Activated CD4-positive, CD25-positive, alpha-beta regulatory T cell treated with anti-CD3 and anti-CD28 coated beads, Interleukin-2, amount 50 U/mL, for 24 hours (primary cell): Measurements from ENCODE around the gene HSFX3.
A peak's percentile ranks its signal among the peaks of the same experiment; 100 is the strongest.
"Not testable (repeated sequence)": the region's sequence is repeated elsewhere in the genome, so short reads cannot be mapped to it uniquely, and the experiment has no call there.

ENCODE experiments used
- ATAC-seq, 2 donors: fragments of 150-1000 bp; cut with Tn5 transposase; one replicate each; pipeline ENCODE4 v1.10.0; 2021; ENCODE audit warnings: mild to moderate bottlenecking in 1 of 2, moderate library complexity in 1 of 2

HSFX3 gene

DNA sequence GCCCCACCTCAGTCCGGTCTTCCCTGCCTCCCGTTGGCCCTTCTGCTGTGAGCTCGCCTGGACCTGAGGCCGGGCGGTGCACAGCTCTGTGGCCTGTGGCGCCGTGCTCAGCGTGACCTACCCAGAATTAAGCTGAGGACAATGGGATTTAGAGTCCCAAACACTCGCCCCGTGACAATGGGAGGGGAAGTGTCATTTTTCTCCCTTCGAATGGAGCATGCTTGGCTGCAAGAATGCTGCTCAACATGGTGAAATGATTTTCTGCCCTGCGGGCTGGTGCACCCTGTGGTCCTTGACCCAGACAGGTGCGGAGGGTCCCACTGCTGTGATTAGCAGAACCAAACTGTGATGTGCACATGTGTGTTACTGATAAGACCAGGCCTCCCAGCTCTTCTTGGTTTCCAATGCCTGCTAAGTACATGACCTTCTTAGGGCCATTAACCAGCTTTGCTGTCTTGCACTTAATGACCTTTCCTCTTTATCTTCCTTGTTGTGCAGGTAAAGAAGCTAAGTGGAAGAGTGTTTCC is 8.1 kb downstream of the HSFX3 start:
- ATAC-seq, result no peak

DNA sequence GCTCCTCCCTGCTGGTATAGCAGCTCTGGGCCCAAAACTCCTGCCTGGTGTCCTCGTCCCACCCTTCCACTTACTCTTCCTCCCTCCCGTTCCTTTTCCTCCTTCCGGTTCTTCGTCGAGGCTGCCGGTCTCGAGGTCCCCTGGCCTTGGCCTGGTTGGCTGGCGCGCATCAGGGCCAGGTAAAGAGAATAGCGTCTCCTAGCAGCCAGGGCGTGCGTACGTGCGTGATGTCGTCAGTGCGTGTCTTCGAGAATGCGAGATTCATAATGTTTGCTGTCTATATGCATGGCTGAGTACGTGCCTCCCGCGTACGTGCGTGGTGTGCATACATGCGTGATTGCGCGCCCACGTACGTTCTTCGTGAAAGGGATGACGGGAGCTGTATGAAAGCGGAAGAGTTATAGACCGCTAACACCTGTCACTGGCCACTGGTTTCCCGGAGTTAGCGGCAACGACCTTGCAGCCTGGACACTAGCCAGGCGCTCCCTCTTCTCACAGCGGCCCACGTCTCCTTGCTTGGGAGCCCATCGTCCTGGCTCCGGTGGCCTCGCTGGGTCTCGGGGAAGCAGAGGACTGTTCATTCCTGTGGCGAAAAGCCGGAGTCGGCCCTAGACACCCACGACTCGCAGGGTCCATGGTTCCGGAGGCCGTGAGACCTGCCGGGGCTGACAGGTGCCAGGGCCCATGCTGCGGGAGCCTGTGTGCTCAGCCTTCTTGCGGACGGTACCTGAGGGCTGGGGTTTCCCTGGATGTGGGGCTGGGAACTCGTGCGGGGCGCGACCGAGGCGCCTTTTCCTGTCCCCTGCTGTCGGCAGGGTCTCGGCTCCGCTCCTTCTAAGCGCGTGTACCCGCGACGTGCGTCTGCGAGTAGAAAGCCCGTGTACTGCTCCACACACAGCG is 8.9 kb downstream of the HSFX3 start, which contains the start of gene EOLA1:
TSS of gene EOLA1 (plus strand) at position 392 of the 900 bp plus-strand sequence. CDS start 4,619 bp downstream, outside the sequence.
- peak; percentile 86 to 88 for ATAC-seq

DNA sequence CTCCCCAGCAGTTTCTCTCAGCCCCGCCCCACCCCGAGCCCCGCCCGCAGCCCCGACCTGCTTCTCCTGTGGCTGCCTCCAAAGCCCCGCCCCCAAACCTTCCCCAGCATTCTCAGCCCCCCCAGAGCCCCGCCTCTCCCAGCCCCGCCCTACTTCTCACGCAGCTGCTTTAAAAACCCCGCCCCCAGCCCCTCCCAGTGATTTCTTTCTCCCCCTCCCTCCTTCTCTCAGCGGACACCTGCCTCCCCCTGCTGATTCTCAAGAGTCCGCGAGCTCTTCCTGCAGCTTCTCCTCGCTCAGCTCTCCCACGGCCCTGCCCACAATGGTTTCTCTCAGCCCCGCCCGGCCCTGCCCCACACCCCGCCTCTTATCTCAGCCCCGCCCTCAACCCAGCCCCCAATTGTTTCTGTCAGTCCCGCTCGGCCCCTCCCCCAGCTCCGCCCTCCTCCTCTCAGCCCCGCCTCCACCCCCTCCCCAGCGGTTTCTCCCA is 9.5 kb downstream of the HSFX3 start:
- ATAC-seq, result peak; percentile 43 to 44

DNA sequence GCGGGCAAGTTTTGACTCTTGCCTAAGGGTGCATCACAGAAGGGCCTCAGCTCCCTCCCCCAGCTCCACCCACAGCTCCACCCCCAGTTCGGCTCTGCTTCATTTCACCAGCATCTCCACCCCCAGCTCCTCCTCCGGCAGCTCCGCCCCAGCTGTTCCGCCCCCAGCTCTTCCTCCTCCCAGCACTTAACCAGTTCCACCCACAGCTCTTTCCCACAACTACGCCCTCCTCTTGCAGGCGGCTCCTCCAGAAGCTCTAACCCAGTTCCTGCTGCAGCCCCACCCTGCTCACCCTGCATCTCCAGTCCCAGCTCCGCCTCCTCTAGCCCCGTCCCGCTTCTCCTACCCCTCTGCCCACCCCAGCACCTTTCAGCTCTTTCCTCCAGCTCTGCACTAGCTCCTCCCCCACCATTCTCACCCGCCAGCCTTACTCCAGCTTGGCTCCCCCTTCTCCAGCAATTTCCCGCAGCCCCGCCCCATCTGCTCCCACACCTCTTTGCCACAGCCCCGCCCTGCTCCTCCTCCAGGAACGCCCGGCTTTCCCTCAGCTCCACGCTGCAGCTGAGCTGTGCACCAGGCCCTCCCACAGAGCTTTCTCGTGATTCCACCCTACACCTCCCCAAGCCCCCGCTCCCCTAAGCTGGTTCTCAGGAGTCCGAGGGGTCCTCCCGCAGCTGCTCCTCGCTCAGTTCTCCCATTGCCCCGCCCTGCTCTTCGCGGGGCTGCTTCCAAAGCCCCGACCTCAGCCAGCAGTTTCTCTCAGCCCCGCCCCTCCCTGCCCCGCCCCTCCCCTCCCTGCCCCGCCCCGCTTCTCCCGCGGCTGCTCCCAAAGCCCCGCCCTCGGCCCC is 10.2 kb downstream of the HSFX3 start:
- ATAC-seq, result peak; percentile 44 to 55

DNA sequence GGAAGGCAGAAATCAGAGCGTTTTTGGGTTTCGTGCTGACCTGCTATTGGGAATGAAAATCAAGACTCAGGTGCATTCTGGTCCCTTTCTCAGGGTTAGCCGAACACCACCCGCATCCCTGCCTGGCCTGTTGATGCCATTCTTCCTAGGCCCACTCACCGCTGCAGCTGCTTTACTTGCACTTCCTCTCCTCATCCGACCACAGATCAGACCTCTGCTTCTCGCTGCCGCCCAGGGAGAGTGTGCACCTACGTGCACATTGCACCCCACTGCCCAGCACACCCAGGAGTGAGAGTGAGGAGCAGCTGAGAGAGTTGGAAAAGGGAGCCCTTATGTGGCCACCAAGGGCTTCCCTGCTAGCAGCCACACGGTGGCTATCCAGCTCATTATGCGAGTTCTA is 12.2 kb downstream of the HSFX3 start:
- not testable (repeated sequence) for ATAC-seq

DNA sequence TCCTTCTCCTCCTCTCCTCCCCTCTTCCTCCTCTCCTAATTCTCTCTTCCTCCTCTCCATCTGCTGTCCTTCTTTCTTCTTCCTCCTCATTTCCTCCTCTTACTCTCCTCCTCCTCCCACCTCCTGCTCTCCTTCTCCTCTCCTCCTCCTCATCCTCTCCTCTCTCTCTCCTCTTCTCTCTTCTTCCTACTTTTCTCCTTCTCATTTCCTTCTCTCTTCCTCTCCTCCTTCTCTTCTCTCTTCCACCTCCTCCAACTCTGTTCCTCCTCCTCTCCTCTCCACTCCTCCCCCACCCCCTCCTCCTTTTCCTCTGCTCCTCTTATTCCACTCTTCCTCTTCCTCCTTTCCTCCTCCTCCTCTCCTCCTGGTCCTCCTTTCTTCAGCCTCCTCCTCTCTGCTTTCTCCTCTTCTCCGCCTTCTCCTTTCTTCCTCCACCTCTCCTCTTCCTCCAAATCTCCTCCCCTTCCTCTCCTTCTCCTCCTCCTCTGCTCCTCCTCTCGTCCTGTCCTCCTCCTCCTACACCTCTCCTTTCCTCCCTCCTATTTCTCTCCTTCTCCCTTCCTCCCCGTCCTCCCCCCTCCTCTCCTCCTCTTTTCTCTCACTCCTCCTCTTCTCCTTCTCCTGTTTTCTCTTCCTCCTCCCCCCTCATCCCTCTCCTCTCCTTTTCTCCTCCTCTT is 14.7 kb downstream of the HSFX3 start:
- not testable (repeated sequence) for ATAC-seq

DNA sequence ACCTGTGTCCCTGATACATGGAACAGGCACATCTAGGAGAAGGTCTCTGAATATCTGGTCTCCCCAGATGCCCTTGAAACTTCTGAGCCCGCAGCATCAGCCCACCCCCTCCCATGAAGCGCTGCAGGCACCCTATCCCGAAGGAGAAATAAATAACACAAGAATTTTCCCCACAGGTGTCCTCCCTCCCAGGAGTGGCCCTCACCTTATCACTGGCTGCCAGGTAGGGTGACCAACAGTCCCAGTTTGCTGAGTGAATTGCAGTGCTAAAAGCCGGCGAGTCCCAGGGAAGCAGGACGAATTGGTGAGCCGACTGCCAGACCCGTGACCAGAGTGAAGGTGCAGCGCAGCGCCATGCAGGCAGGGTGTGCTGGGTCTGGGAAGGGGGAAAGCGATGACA is 15.7 kb downstream of the HSFX3 start:
- ATAC-seq, result not testable (repeated sequence)

DNA sequence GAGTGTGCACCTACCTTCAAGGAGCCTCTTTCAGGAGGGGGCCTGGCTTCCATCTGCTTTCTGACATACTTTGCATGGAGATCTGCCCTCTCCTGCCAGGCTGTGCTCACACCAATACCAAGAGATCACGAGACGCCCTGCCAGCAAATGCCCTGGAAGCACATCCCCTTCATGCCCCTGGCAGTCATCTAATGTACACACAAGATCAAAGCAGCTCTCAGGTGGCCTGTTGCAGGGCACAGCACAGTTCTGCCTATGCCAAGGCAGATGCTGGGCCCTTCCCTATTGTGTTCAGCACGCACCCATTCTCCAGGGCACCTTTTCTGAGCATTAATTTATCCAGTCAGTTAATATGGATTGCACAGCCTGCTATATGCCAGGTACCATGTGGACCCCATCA is 16.9 kb downstream of the HSFX3 start:
- ATAC-seq, result not testable (repeated sequence)

DNA sequence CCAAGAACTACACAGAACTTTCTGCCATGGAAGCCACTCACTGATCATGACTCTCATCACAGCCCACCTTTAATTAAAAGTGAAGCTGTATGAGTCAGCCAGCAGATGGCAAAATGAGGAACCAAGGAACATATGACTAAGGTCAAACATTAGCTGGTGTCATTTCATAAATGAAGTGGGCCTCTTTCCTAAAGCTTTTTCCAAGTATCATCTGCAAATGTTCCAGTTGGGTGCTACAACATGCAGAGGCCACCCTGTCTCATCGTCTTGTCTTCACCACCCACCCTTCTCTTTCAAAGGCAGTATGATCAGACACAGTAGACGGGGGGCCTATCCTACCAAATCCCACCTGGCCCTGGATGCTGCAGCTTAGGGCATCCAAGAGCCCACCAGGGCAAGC is 18.1 kb downstream of the HSFX3 start:
- peak; percentile 72 to 83 for ATAC-seq

DNA sequence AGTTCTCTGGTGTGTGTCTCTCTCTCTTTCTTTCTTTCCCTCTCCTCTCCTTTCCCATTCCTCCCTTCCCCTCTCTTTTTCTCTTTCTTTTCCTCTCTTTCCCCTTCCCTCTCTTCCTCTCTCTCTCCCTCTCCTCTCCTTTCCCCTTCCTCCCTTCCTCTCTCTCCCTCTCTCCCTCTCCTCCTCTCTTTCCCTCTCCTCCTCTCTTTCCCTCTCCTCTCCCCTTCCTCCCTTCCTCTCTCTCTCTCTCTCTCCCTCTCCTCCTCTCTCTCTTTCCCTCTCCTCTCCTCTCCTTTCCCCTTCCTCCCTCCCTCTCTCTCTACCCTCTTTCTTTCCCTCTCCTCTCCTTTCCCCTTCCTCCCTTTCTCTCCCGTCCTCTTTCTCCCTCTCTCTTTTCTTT is 21.3 kb downstream of the HSFX3 start:
- ATAC-seq, result no peak

DNA sequence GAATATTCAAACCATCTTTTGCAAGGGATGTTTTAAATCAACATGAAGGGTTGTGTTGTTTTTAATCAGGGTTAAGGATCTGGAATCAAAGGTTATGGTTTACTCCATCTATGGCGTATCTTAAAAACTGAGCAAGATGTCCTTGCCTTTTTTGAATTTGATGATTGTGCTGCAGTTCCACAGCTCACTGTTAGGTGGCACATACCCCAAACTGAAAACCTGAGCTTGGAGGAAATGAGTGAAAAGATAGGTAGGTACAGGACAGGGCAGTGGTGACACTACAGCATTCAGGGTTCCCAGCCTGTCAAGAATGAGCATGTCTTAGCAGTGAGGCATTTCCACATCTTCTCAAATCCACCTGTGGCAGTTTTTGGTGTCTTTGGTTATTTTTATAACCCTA is 22.0 kb downstream of the HSFX3 start:
- peak in 1 of 2 donors; percentile 37 for ATAC-seq

DNA sequence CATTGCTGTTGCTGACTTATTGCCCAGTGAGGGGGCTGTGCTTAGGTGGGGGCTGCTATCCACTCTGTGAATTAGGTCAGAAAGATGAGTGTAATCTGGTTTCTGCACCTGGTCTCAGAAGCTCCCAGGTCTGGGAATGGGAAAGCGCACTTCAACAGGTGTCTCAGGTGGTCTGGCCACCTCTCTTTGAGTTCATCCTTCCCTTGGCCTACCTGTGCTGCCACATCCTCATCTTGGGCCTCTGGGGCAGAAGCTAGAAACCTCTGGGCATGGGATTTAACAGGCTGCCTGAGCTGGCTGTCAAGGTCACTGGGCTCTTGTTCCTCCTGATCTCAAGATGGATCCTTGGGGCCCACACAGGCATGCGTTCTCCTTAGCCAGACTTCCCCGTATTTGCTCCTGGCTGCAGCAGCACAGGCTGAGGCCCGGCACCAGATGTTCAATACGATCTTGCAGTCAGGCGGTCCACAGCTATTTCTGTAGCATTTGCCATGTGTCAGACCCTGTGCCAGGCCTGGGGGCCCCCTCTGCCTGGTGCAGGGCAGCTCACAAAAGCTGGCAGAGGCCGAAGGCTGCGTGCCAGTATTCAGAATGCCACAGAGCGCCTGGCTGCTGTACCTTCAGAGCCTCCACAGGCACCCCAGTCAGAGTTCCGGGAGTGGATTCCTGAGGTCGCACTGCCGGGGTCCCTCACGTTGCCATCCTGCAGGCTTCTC is 23.2 kb downstream of the HSFX3 start:
- ATAC-seq, result not testable (repeated sequence)

DNA sequence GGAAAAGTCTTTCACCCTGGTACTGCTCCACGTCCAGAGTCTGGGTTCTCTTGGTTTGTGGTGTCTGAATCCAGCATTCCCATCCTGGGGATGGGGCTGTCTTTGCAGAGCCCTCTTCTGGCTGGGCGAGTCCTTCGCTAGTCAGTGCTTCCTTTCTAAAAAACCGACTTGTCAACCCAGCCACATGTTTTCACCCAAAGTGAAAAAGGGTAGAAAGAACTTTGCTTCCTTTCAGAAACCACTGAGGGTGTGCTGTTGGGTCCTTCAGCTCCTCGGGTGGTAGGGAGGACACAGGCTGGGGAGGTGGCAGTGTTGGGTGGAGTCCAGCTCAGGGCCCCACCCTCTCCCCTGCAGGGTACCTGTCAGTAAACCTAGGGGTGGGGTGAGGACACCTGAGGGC is 23.8 kb downstream of the HSFX3 start:
- ATAC-seq, result peak; percentile 18 to 23

DNA sequence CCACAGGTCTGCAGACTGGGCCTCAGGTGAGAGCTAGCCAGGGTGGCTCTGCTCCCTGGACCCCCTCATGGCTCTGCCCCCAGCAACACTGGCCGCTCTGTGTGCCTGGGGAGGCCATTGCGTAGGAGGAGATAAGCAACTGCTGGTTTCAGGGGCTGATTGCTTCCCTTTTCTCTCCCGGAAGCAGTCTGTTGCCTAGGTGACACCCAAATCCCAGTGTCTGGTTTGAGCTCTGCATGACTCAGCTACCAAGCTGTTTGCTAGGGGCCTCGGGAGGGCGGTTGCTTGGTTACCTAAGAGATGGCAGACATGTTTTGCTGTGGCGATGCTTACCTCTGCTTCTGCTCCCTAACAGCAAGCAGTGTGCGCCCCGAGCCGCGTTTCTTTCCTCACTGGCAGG is 24.3 kb downstream of the HSFX3 start:
- peak; percentile 94 for ATAC-seq

DNA sequence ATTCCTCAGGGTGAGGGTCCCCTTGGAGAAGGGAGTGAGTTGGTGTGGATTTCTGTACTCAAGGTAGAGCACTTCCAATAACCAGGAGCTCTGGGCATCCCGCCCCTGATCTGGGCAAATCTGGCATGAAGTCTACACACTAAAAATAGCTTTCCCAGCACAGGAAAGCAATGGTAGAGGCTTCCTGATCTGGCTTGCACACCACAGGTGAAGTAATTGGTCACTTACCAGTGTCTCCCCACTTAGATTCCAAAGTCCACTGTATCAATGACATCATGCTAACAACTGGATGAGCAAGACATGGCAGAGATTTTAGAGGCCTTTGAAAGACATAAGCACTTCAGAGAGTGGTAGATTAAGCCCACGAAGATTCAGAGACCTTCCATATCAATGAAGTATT is 26.8 kb downstream of the HSFX3 start:
- ATAC-seq, result no peak

DNA sequence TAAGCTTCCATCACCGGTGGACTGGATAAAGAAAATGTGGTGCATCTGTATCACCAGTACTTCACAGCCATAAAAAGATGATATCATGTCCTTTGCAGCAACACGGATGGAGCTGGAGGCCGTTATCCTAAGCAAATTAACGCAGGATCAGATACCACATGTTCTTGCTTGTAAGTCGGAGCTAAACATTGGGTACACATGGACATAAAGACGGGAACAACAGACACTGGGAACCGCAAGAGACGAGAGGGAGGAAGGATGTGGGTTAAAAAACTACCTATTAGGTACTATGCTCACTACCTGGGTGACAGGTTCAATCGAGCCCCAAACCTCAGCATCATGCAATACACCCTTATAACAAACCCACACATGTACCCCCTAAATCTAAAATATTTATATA is 28.3 kb downstream of the HSFX3 start:
- no peak for ATAC-seq

DNA sequence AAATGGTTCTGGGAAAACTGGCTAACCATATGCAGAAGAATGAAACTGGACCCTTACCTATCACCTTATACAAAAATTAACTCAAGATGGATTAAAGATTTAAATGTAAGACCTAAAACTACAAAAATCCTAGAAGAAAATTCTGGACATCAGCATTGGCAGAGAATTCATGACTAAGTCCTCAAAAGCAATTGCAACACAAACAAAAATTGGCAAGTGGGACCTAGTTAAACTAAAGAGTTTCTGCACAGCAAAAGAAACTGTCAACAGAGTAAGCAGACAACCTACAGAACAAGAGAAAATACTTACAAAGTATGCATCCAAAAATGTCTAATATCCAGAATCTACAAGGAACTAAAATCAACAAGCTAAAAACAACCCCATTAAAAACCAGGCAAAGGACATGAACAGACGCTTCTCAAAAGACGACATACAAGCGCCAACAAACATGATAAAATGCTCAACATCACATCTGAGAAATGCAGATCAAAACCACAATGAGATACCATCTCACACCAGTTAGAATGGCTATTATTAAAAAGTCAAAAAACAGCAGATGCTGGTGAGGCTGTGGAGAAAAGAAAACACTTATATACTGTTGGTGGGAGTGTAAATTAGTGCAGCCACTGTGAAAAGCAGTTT is 29.0 kb downstream of the HSFX3 start:
- not testable (repeated sequence) for ATAC-seq

DNA sequence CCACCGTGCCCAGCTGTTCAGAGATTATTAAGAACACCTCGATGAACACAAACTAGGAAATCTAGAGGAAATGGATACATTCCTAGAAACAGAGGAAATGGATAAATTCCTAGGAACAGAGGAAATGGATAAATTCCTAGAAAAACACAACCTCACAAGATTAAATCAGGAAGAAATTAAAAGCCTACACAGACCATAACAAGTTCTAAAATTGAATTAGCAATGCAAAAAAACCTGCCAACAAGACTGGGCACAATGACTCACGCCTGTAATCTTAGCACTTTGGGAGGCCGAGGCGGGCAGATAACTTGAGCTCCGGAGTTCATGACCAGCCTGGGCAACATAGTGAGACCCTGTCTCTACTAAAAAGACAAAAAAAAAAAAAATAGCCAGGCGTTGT is 31.5 kb downstream of the HSFX3 start:
- ATAC-seq, result no peak

DNA sequence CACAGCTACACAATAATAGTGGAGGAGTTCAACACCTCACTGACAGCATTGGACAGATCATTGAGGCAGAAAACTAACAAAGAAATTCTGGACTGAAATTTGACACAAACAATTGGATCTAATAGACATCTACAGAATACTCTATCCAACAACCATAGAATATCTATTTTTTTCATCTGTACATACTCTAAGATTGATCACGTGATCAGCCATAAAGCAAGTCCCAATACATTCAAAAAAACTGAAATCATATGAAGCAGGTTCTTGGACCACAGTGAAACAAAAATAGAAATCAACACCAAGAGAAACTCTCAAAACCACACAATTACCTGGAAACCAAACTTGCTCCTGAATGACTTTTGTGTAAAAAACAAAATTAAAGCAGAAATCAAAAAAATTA is 32.4 kb downstream of the HSFX3 start:
- ATAC-seq, result no peak

DNA sequence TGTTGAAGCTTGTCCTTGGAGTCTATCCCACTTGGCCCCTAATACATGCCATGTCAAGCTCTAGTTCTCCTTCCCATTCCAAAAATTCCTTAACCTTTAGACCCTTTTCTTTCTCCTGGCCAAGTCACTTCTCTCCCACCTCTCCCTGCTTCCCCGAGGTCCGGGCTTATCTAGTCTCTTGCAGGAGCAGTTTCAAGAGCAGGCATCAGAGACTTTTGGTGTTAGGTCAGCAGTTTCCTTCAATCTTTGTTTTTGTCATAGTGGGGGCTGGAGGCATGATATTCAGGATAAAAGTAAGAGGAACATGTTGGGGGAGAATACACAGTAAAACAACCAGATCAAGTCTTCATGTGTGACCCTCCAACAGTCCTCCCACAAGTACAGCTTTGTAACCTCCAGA is 33.1 kb downstream of the HSFX3 start:
- ATAC-seq, result no peak

DNA sequence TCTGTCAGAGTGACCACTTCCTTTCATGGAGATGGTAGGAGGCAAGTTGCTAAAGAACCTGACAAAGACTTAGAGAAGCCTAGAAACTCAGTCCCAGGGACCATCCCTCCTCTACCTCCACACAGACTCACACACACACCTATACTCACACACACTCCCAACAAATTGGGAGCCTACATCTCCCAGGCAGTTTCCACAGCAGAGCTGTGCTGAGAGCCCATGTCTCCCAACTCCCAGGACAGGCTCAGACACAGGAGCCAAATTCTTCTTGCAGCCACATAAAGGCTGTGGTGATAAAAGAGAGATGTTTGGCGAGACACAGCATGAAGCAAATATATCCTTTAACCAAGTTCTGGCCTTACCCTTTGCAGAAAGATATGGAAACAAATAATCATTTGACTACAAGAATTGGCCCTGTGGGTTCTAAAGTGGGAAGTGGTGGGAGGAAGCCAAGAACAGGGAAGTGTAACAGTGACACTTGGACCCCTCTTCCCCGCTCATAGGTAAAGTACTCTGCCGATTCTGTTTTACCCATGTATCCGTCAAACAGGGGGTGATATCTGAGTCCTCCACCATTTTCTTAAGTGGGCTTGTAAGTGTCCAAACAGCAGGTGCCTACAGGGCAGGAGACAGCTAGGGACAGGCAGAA is 33.6 kb downstream of the HSFX3 start:
- no peak for ATAC-seq
